ENCODE measurements around the gene TTLL11. TPM values are rescaled to one million over a fixed set of nuclear protein-coding genes. Genes with fewer than 3 reads are reported as not detected.

Gene TTLL11
- polyA plus RNA-seq, 1 of the 3 experiments (the other 2 are of a cell fraction) = 6.8 TPM

- no peak overlapping the region for H3K9ac ChIP-seq
- no peaks in the 10 kb centered on the region for H3K27me3 ChIP-seq (ENCODE audit: insufficient read depth)
- H3K36me3 ChIP-seq (replicated peaks in 1 of 2; ENCODE audit: control insufficient read depth in 1 of 2, insufficient read depth in 2 of 2, low read length in 1 of 2) = peaks cover 0 to 9% of the 10 kb centered on the region in 2 experiments
- no peak overlapping the region for H3K4me3 ChIP-seq (ENCODE audit: low read depth in 2 of 2, low read length in 1 of 2)
- no peaks in the 10 kb centered on the region; a peak in 1 of 4 replicates for H3K4me1 ChIP-seq (ENCODE audit: control insufficient read depth in 1 of 2, insufficient read depth in 2 of 2, low read depth in 1 of 2, low read length in 1 of 2)
- H2AFZ ChIP-seq (ENCODE audit: low read depth) = no peak overlapping the region
- TF ChIP-seq MEF2A (IDR thresholded peaks at IDR 0.05; ENCODE audit: borderline replicate concordance, low read depth) (no peak), ZBTB33 (IDR thresholded peaks at IDR 0.05; ENCODE audit: borderline replicate concordance, low read depth) (no peak), GATA2 (CRISPR knock-in tag; IDR thresholded peaks at IDR 0.05) (no peak), RAD21 (IDR thresholded peaks at IDR 0.05; ENCODE audit: low read length) (no peak), YY1 (IDR thresholded peaks at IDR 0.05; ENCODE audit: low read depth) (no peak), FOXM1 (IDR thresholded peaks at IDR 0.05; ENCODE audit: low read depth) (no peak), TEAD4 (IDR thresholded peaks at IDR 0.05; ENCODE audit: borderline replicate concordance, insufficient read depth) (no peak), USF2 (IDR thresholded peaks at IDR 0.05; ENCODE audit: borderline replicate concordance, low read depth, low read length) (no peak)
- TF ChIP-seq, protein P1, sequence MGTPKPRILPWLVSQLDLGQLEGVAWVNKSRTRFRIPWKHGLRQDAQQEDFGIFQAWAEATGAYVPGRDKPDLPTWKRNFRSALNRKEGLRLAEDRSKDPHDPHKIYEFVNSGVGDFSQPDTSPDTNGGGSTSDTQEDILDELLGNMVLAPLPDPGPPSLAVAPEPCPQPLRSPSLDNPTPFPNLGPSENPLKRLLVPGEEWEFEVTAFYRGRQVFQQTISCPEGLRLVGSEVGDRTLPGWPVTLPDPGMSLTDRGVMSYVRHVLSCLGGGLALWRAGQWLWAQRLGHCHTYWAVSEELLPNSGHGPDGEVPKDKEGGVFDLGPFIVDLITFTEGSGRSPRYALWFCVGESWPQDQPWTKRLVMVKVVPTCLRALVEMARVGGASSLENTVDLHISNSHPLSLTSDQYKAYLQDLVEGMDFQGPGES (IDR thresholded peaks at IDR 0.05; ENCODE audit: low read depth, low read length) = no peak
- TF ChIP-seq, protein P2, sequence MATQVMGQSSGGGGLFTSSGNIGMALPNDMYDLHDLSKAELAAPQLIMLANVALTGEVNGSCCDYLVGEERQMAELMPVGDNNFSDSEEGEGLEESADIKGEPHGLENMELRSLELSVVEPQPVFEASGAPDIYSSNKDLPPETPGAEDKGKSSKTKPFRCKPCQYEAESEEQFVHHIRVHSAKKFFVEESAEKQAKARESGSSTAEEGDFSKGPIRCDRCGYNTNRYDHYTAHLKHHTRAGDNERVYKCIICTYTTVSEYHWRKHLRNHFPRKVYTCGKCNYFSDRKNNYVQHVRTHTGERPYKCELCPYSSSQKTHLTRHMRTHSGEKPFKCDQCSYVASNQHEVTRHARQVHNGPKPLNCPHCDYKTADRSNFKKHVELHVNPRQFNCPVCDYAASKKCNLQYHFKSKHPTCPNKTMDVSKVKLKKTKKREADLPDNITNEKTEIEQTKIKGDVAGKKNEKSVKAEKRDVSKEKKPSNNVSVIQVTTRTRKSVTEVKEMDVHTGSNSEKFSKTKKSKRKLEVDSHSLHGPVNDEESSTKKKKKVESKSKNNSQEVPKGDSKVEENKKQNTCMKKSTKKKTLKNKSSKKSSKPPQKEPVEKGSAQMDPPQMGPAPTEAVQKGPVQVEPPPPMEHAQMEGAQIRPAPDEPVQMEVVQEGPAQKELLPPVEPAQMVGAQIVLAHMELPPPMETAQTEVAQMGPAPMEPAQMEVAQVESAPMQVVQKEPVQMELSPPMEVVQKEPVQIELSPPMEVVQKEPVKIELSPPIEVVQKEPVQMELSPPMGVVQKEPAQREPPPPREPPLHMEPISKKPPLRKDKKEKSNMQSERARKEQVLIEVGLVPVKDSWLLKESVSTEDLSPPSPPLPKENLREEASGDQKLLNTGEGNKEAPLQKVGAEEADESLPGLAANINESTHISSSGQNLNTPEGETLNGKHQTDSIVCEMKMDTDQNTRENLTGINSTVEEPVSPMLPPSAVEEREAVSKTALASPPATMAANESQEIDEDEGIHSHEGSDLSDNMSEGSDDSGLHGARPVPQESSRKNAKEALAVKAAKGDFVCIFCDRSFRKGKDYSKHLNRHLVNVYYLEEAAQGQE (IDR thresholded peaks at IDR 0.05; ENCODE audit: low read depth, low read length) = no peak
- no peak for DNase-seq
- H3K27ac ChIP-seq (ENCODE audit: low read depth in 2 of 2, low read length in 1 of 2) = no peak overlapping the region; a peak in 1 of 4 replicates
- no peak overlapping the region for H3K4me2 ChIP-seq
- peaks cover 46% of the 10 kb centered on the region for H3K79me2 ChIP-seq (ENCODE audit: insufficient read depth)
- no peaks in the 10 kb centered on the region for H3K9me2 ChIP-seq
- no peaks in the 10 kb centered on the region for H3K9me3 ChIP-seq
- H4K20me1 ChIP-seq (ENCODE audit: insufficient read depth) = no peaks in the 10 kb centered on the region
- no peaks in the 10 kb centered on the region for H3F3A ChIP-seq (replicated peaks; ENCODE audit: insufficient read depth)
- ChIA-PET POLR2A (no interaction called here), CTCF (interaction anchor here (0.6 to 2.8 kb wide), 24 partner anchors 9 to 381 kb away, joined by 3 to 14 read pairs (median 4); no protein-coding TSS in a partner anchor)
- 88% methylated on average over 5 of the region's 5 CpGs for WGBS (ENCODE audit: low lambda C conversion rate)
These were observed 162.2 kb downstream of the TTLL11 start for GRCh38 chr9:121930956-121931355.

All from SK-N-SH (cell line).